K562 (cell line): ENCODE data around the gene CPED1. TPM values are rescaled to one million over a fixed set of nuclear protein-coding genes. Genes with fewer than 3 reads are reported as not detected.

Source experiments
- ARID4B ChIP-seq: sonication (generic); formaldehyde crosslinking; IDR thresholded peaks from 2 replicates; pipeline ENCODE4 v1.8.0; 2022; ENCODE audit warnings: mild to moderate bottlenecking, missing genetic modification reagents
- BHLHE40 ChIP-seq: IDR thresholded peaks from 2 replicates; pipeline ENCODE4 v1.6.1; 2011; ENCODE audit warnings: low read length, improper control_type of control experiment
- CREB3L1 ChIP-seq: fragments of 450-650 bp; IDR thresholded peaks from 2 replicates; pipeline ENCODE4 v1.6.1; 2014; ENCODE audit warnings: low read depth, mild to moderate bottlenecking, moderate library complexity, borderline replicate concordance
- FUS ChIP-seq: fragments of 200-400 bp; formaldehyde crosslinking; optimal IDR thresholded peaks from 2 replicates; pipeline ENCODE3; 2017; ENCODE audit warnings: low read depth, low read length
- HDGF ChIP-seq: fragments of 450-650 bp; IDR thresholded peaks from 2 replicates; pipeline ENCODE4 v1.6.1; 2016
- IRF9 ChIP-seq: fragments of 450-650 bp; IDR thresholded peaks from 2 replicates; pipeline ENCODE4 v1.6.1; 2016; ENCODE audit warnings: missing biosample characterization, missing genetic modification characterization
- RNF2 ChIP-seq: sonication (generic); IDR thresholded peaks from 2 replicates; pipeline ENCODE4 v1.6.1; 2016
- STAT5A ChIP-seq: IDR thresholded peaks from 2 replicates; pipeline ENCODE4 v1.6.1; 2012; ENCODE audit warnings: low read length, inconsistent platforms, borderline replicate concordance
- TFAP4 ChIP-seq: sonication (generic); formaldehyde crosslinking; IDR thresholded peaks from 2 replicates; pipeline ENCODE4 v1.8.0; 2022; ENCODE audit warnings: missing genetic modification reagents, mild to moderate bottlenecking, moderate library complexity, borderline replicate concordance
- ZBTB49 ChIP-seq: sonication (generic); formaldehyde crosslinking; IDR thresholded peaks from 2 replicates; pipeline ENCODE4 v1.8.0; 2022; ENCODE audit warnings: missing genetic modification reagents, mild to moderate bottlenecking, borderline replicate concordance
- ZNF280B ChIP-seq: fragments of 250-450 bp; sonication (Bioruptor Pico); IDR thresholded peaks from 2 replicates; pipeline ENCODE4 v1.5.1; 2021; ENCODE audit warnings: mild to moderate bottlenecking
- polyA plus RNA-seq, 8 experiments: library from polyadenylated mRNA; depleted of rRNA in 4 of 8; stranded (reverse) in 5 of 8; unstranded in 3 of 8; fragments of >200 nt; fragmentation: Nextera tagmentation in 2 of 8; fragmentation: Illumina TruSeq in 1 of 8; extraction: Ambion mirVana in 2 of 8; extraction: Trizol in 1 of 8; gene quantifications; 2 replicates each; pipeline versions ENCODE4 v1.2.1 to v1.2.3, GENCODE V29; 2011 to 2014; ENCODE audit warnings: inconsistent platforms in 1 of 8, missing spikeins in 1 of 8
- total RNA-seq, 7 experiments: library from RNA; depleted of rRNA in 6 of 7; stranded (reverse); fragments of >200 nt in 6 of 7; fragmentation: Illumina TruSeq in 2 of 7; extraction: Trizol in 2 of 7; gene quantifications; 2 replicates each; pipeline versions ENCODE4 v1.2.1 to v1.2.3, GENCODE V29; 2011 to 2021; ENCODE audit warnings: low replicate concordance in 1 of 7

Gene CPED1
- total and polyA plus RNA-seq, 9 of the 15 experiments (the other 6 are each of a cell fraction or from before 2014, with no cell fraction given): 195 to 393 (median 290) TPM

- TF ChIP-seq BHLHE40 (no peak), TFAP4 (no peak), HDGF (no peak), IRF9 (tag) (no peak), ARID4B (no peak), CREB3L1 (no peak), FUS (no peak), ZNF280B (CRISPR knock-in tag) (no peak), RNF2 (no peak), ZBTB49 (CRISPR knock-in tag) (no peak), STAT5A (peak; percentile 69; the same call in 1 of the 2 replicates)
Measured at GRCh38 chr7:121278120-121279021, 289.9 kb downstream of the CPED1 start (continued).
